H1 (cell line): Measurements from ENCODE around the gene NXN. TPM values are rescaled to one million over a fixed set of nuclear protein-coding genes. Genes with fewer than 3 reads are reported as not detected.

Experiments used
- CTCF ChIA-PET: fragments of 300-600 bp; sonication (Branson Sonifier 250); formaldehyde crosslinking; loops from one replicate; lab custom pipeline; 2021; ENCODE audit not compliant: partially characterized antibody; lab: Charles Lee
- POLR2A ChIA-PET: fragments of 300-600 bp; sonication (Branson Sonifier 250); formaldehyde crosslinking; loops from one replicate; lab custom pipeline; 2021; ENCODE audit warnings: inconsistent platforms; ENCODE audit not compliant: partially characterized antibody; lab: Charles Lee
- DNase-seq, 2 experiments: peaks; one replicate each; pipeline versions ENCODE4 v3.0.0 to v3.0.0-alpha.2; 2010 to 2022; ENCODE audit warnings: low spot score in 2 of 2, low read depth in 1 of 2, mixed read lengths in 1 of 2
- FAIRE-seq: peaks from 2 replicates; lab custom pipeline; 2011; peaks lifted over from hg19 to GRCh38; lab: Jason Lieb, UNC
- H2AFZ ChIP-seq: 2 replicates; pipeline ENCODE4 v1.8.1; 2012; ENCODE audit warnings: low read length, inconsistent platforms
- H2AK5ac ChIP-seq: 2 replicates; pipeline ENCODE4 v1.6.1; 2013; ENCODE audit warnings: low read depth, low read length
- H2BK120ac ChIP-seq: replicated peaks from 2 replicates; pipeline ENCODE3; 2013; ENCODE audit warnings: low read depth, low read length, inconsistent platforms
- H2BK12ac ChIP-seq: 2 replicates; pipeline ENCODE4 v1.6.1; 2013; ENCODE audit warnings: low read depth, low read length
- H2BK15ac ChIP-seq: 2 replicates; pipeline ENCODE4 v1.6.1; 2013; ENCODE audit warnings: low read length
- H2BK20ac ChIP-seq: 2 replicates; pipeline ENCODE4 v1.6.1; 2013; ENCODE audit warnings: low read length
- H2BK5ac ChIP-seq: 2 replicates; pipeline ENCODE4 v1.6.1; 2013; ENCODE audit warnings: low read depth, low read length
- H3K14ac ChIP-seq: 2 replicates; pipeline ENCODE4 v1.6.1; 2013; ENCODE audit warnings: inconsistent platforms; ENCODE audit not compliant: insufficient read length
- H3K18ac ChIP-seq: 2 replicates; pipeline ENCODE4 v1.6.1; 2013; ENCODE audit warnings: low read length; ENCODE audit errors: extremely low read depth
- H3K23ac ChIP-seq: 2 replicates; pipeline ENCODE4 v1.6.1; 2013; ENCODE audit warnings: inconsistent platforms; ENCODE audit not compliant: insufficient read length
- H3K23me2 ChIP-seq: 2 replicates; pipeline ENCODE4 v1.6.1; 2013; ENCODE audit warnings: low read depth, low read length
- H3K27ac ChIP-seq: 2 replicates; pipeline ENCODE4 v1.6.1; 2011; ENCODE audit warnings: low read depth, low read length, inconsistent platforms
- H3K27me3 ChIP-seq, 4 experiments: replicated peaks in 1 of 4; 1 replicate in 1 of 4; 2 replicates in 3 of 4; pipeline versions ENCODE4 v1.6.1 to v1.8.1; 2011 to 2013; ENCODE audit warnings: low read length in 3 of 4, mild to moderate bottlenecking in 3 of 4, inconsistent platforms in 2 of 4, mixed read lengths in 2 of 4, moderate library complexity in 1 of 4; ENCODE audit not compliant: control insufficient read depth in 3 of 4, insufficient read depth in 3 of 4; ENCODE audit errors: extremely low read depth in 1 of 4
- H3K36me3 ChIP-seq, 4 experiments: 2 replicates each; pipeline versions ENCODE4 v1.6.1 to v1.8.1; 2011 to 2013; ENCODE audit warnings: mild to moderate bottlenecking in 4 of 4, low read length in 3 of 4, moderate library complexity in 2 of 4, control low read depth in 1 of 4, inconsistent platforms in 1 of 4; ENCODE audit not compliant: insufficient read depth in 4 of 4, control insufficient read depth in 2 of 4
- H3K4ac ChIP-seq: replicated peaks from 2 replicates; pipeline ENCODE3; 2013; ENCODE audit warnings: low read length, low read depth, mixed read lengths, inconsistent platforms; ENCODE audit not compliant: insufficient read length
- H3K4me1 ChIP-seq, 4 experiments: replicated peaks in 1 of 4; 1 replicate in 1 of 4; 2 replicates in 3 of 4; pipeline versions ENCODE4 v1.6.1 to v1.8.1; 2011 to 2013; ENCODE audit warnings: low read length in 3 of 4, inconsistent platforms in 2 of 4, mixed read lengths in 1 of 4; ENCODE audit not compliant: insufficient read depth in 4 of 4, control insufficient read depth in 3 of 4
- H3K4me2 ChIP-seq, 2 experiments: 2 replicates each; pipeline versions ENCODE4 v1.6.1 to v1.8.1; 2011 to 2013; ENCODE audit warnings: low read depth in 2 of 2, low read length in 2 of 2, control low read depth in 1 of 2, inconsistent platforms in 1 of 2, mild to moderate bottlenecking in 1 of 2; ENCODE audit not compliant: insufficient read depth in 1 of 2
- H3K4me3 ChIP-seq, 4 experiments: fragments of 200-600, 300-600 bp in 1 of 4; sonication (generic), shearing (Covaris generic), sonication (Bioruptor Twin) in 1 of 4; 2 replicates each; pipeline versions ENCODE4 v1.5.1 to v1.8.1; 2011 to 2016; ENCODE audit warnings: low read length in 4 of 4, low read depth in 3 of 4, control low read depth in 2 of 4, inconsistent platforms in 2 of 4, mild to moderate bottlenecking in 2 of 4, mixed read lengths in 1 of 4, moderate library complexity in 1 of 4; ENCODE audit not compliant: insufficient read depth in 2 of 4; ENCODE audit errors: extremely low read depth in 1 of 4
- H3K56ac ChIP-seq: replicated peaks from 2 replicates; pipeline ENCODE3; 2013; ENCODE audit warnings: low read depth, mild to moderate bottlenecking, mixed read lengths, low read length, inconsistent platforms; ENCODE audit not compliant: insufficient read length
- H3K79me1 ChIP-seq: 2 replicates; pipeline ENCODE4 v1.6.1; 2013; ENCODE audit warnings: low read depth, low read length, control low read depth
- H3K79me2 ChIP-seq, 2 experiments: 2 replicates each; pipeline versions ENCODE4 v1.6.1 to v1.8.1; 2012 to 2013; ENCODE audit warnings: low read length in 2 of 2, mild to moderate bottlenecking in 2 of 2, inconsistent platforms in 1 of 2; ENCODE audit not compliant: insufficient read depth in 2 of 2, control insufficient read depth in 1 of 2
- H3K9ac ChIP-seq, 4 experiments: replicated peaks in 1 of 4; 1 replicate in 1 of 4; 2 replicates in 3 of 4; pipeline versions ENCODE4 v1.6.1 to v1.8.1; 2011 to 2013; ENCODE audit warnings: low read depth in 3 of 4, low read length in 3 of 4, control low read depth in 2 of 4, mild to moderate bottlenecking in 2 of 4, moderate library complexity in 2 of 4, inconsistent platforms in 1 of 4; ENCODE audit errors: extremely low read depth in 1 of 4
- H3K9me3 ChIP-seq, 2 experiments: 2 replicates each; pipeline versions ENCODE4 v1.6.1 to v1.8.1; 2012 to 2013; ENCODE audit warnings: mild to moderate bottlenecking in 2 of 2, moderate library complexity in 2 of 2, control low read depth in 1 of 2, inconsistent platforms in 1 of 2, low read depth in 1 of 2, low read length in 1 of 2, mixed read lengths in 1 of 2; ENCODE audit not compliant: insufficient read depth in 2 of 2
- H4K20me1 ChIP-seq, 2 experiments: replicated peaks in 1 of 2; 2 replicates each; pipeline versions ENCODE3 to v1.8.1; 2011 to 2013; ENCODE audit warnings: inconsistent platforms in 2 of 2, low read length in 2 of 2, mild to moderate bottlenecking in 1 of 2; ENCODE audit not compliant: insufficient read depth in 2 of 2, control insufficient read depth in 1 of 2
- H4K5ac ChIP-seq: 2 replicates; pipeline ENCODE4 v1.6.1; 2013; ENCODE audit warnings: low read length, low read depth, mixed read lengths, inconsistent platforms; ENCODE audit not compliant: insufficient read length
- H4K8ac ChIP-seq: 2 replicates; pipeline ENCODE4 v1.8.0; 2013; ENCODE audit warnings: mild to moderate bottlenecking, moderate library complexity, low read length, inconsistent platforms; ENCODE audit not compliant: insufficient read depth; ENCODE audit errors: extremely low read depth
- H4K91ac ChIP-seq: replicated peaks from 2 replicates; pipeline ENCODE3; 2013; ENCODE audit warnings: low read length, mixed read lengths, inconsistent platforms; ENCODE audit not compliant: insufficient read length
- CBX8 ChIP-seq: fragments of 300-800, 300-1000 bp; sonication (generic); IDR thresholded peaks from 2 replicates; pipeline ENCODE4 v1.7.1; 2016; ENCODE audit warnings: low read depth, low read length, borderline replicate concordance
- CTBP2 ChIP-seq: IDR thresholded peaks from 2 replicates; pipeline ENCODE4 v1.7.0; 2011; ENCODE audit warnings: borderline replicate concordance, mild to moderate bottlenecking, moderate library complexity, mixed read lengths, low read length; ENCODE audit not compliant: insufficient read depth, insufficient read length
- CTCF ChIP-seq, 3 experiments: IDR thresholded peaks; 1 replicate in 2 of 3; 2 replicates in 1 of 3; pipeline versions ENCODE4 v1.5.1 to v1.6.1; 2011; ENCODE audit warnings: low read length in 3 of 3, mild to moderate bottlenecking in 3 of 3, inconsistent platforms in 2 of 3, low read depth in 1 of 3, moderate library complexity in 1 of 3; ENCODE audit not compliant: insufficient read depth in 1 of 3; ENCODE audit errors: control extremely low read depth in 1 of 3
- EGR1 ChIP-seq: IDR thresholded peaks from 2 replicates; pipeline ENCODE4 v1.6.1; 2011; ENCODE audit warnings: low read depth, low read length, borderline replicate concordance
- HDAC2 ChIP-seq, 2 experiments: fragments of 300-600 bp in 1 of 2; sonication (generic) in 1 of 2; IDR thresholded peaks; 2 replicates each; pipeline ENCODE4 v1.6.1; 2011 to 2012; ENCODE audit warnings: low read depth in 2 of 2, low read length in 2 of 2, mild to moderate bottlenecking in 2 of 2, moderate library complexity in 2 of 2, borderline replicate concordance in 1 of 2, inconsistent platforms in 1 of 2
- NRF1 ChIP-seq: IDR thresholded peaks from 2 replicates; pipeline ENCODE4 v1.6.1; 2011; ENCODE audit warnings: mild to moderate bottlenecking, low read depth, low read length, improper control_type of control experiment
- SIN3A ChIP-seq, 2 experiments: IDR thresholded peaks in 1 of 2; conservative IDR thresholded peaks in 1 of 2; 2 replicates each; pipeline ENCODE4 v1.6.1; 2011 to 2012; ENCODE audit warnings: low read length in 2 of 2, improper control_type of control experiment in 1 of 2, low read depth in 1 of 2, mild to moderate bottlenecking in 1 of 2
- USF2 ChIP-seq: IDR thresholded peaks from 2 replicates; pipeline ENCODE4 v1.6.1; 2011; ENCODE audit warnings: low read length, improper control_type of control experiment
- WGBS, 2 experiments: shearing (Covaris generic) in 1 of 2; methylation state at CpG; one replicate each; pipeline versions ENCODE4 v1.1.6 to v1.1.7; 2013 to 2015; ENCODE audit warnings: low lambda C conversion rate in 2 of 2, mixed read lengths in 2 of 2, inconsistent platforms in 1 of 2, low coverage in 1 of 2, missing lambda C conversion rate in 1 of 2; ENCODE audit not compliant: insufficient replicate concordance in 2 of 2, insufficient coverage in 1 of 2, insufficient read length in 1 of 2; ENCODE audit errors: extremely low coverage in 1 of 2, missing lambda C conversion rate in 1 of 2; 5-methylcytosine and 5-hydroxymethylcytosine counted together
- polyA plus RNA-seq, 7 experiments: library from polyadenylated mRNA; depleted of rRNA in 3 of 7; stranded (reverse) in 5 of 7; unstranded in 2 of 7; fragments of >200 nt in 5 of 7; fragments of 200-250 nt in 2 of 7; gene quantifications; 1 replicate in 5 of 7; 2 replicates in 1 of 7; 4 replicates in 1 of 7; pipeline versions ENCODE4 v1.2.1 to v1.2.3, GENCODE V29; 2011 to 2013; ENCODE audit warnings: missing spikeins in 2 of 7, mixed read lengths in 2 of 7
- total RNA-seq: library from RNA; stranded (reverse); fragmentation: NEBNext Ultra II Directional; extraction: Animal tissue kit (Norgen Biotek cat#: 25700); gene quantifications from 2 replicates; pipeline ENCODE4 v1.2.1, GENCODE V29; 2021

Gene NXN
- total and polyA plus RNA-seq, 2 of the 8 experiments (the other 6 are each of a cell fraction or from before 2014, with no cell fraction given): 94.1 to 107 TPM

GRCh38 chr17:986322-986929 is 6.8 kb upstream of the NXN start:
- Histone ChIP-seq H2BK120ac (no peak overlapping the region), H3K14ac (no peak overlapping the region), H2BK5ac (no peak overlapping the region), H3K27me3 (no peaks in the 10 kb centered on the region), H3K4me1 (no peaks in the 10 kb centered on the region), H3K4me3 (no peak overlapping the region), H2BK20ac (no peak overlapping the region), H4K5ac (no peak overlapping the region), H3K79me2 (no peaks in the 10 kb centered on the region), H3K9ac (no peak overlapping the region), H3K36me3 (no peaks in the 10 kb centered on the region), H2BK15ac (no peak overlapping the region), H3K23ac (no peak overlapping the region), H3K79me1 (no peaks in the 10 kb centered on the region; the same call in 1 of the 2 replicates), H3K18ac (no peak overlapping the region), H3K27ac (no peak overlapping the region), H3K4ac (no peak overlapping the region), H2AK5ac (no peak overlapping the region), H2AFZ (no peak overlapping the region), H3K56ac (no peak overlapping the region), H3K23me2 (no peaks in the 10 kb centered on the region), H3K9me3 (no peaks in the 10 kb centered on the region), H4K91ac (no peak overlapping the region), H3K4me2 (no peak overlapping the region), H4K8ac (no peak overlapping the region), H4K20me1 (no peaks in the 10 kb centered on the region), H2BK12ac (no peak overlapping the region)
- DNase-seq: no peak
- ChIA-PET POLR2A (interaction anchor here (0.6 to 0.8 kb wide), 2 partner anchors 185 to 195 kb away, joined by 3 read pairs; no protein-coding TSS in a partner anchor), CTCF (interaction anchor here (1.2 to 17.5 kb wide), 3 partner anchors 10 to 193 kb away, joined by 3 to 258 read pairs (median 27); partner anchors contain the start of gene TIMM22)
- no peak for FAIRE-seq
- 84% methylated on average over 6 of the region's 6 CpGs; no CpG with 5 or more reads in 1 of the 2 experiments for WGBS, 2 experiments
- TF ChIP-seq EGR1 (no peak), USF2 (no peak), HDAC2 (IDR thresholded peaks at IDR 0.05; ENCODE audit: borderline replicate concordance in 1 of 2, low read depth in 2 of 2, low read length in 2 of 2) (no peak), CBX8 (no peak), SIN3A (conservative IDR thresholded peaks at IDR 0.05 in 1 of 2, IDR thresholded peaks at IDR 0.05 in 1 of 2; ENCODE audit: low read depth in 1 of 2, low read length in 2 of 2) (no peak), NRF1 (no peak), CTBP2 (no peak), CTCF (IDR thresholded peaks at IDR 0.05; ENCODE audit: control extremely low read depth in 1 of 3, insufficient read depth in 1 of 3, low read depth in 1 of 3, low read length in 3 of 3) (no peak)
